Measurements from ENCODE around the gene ERAP2.

DNA sequence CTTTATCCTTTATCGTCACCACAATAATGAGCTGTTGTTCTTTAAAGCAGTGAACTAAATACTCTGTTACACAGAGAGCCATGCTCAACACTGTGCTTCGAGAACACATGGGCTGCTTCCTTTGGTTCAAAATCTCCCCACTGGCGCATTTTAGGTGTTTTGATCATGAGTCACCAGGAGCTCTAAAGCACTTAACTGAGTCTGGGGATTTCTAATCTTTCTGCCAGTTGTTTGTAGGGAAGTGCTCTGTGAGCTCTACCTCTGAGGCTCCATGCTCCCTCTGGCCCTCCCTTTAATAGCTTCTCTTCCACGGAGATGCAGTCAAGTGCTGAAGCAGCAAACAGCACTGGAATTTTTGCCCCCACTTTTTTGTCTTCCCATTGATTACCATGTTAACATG, 17.0 kb downstream of the ERAP2 start:
- TF ChIP-seq, protein P1, sequence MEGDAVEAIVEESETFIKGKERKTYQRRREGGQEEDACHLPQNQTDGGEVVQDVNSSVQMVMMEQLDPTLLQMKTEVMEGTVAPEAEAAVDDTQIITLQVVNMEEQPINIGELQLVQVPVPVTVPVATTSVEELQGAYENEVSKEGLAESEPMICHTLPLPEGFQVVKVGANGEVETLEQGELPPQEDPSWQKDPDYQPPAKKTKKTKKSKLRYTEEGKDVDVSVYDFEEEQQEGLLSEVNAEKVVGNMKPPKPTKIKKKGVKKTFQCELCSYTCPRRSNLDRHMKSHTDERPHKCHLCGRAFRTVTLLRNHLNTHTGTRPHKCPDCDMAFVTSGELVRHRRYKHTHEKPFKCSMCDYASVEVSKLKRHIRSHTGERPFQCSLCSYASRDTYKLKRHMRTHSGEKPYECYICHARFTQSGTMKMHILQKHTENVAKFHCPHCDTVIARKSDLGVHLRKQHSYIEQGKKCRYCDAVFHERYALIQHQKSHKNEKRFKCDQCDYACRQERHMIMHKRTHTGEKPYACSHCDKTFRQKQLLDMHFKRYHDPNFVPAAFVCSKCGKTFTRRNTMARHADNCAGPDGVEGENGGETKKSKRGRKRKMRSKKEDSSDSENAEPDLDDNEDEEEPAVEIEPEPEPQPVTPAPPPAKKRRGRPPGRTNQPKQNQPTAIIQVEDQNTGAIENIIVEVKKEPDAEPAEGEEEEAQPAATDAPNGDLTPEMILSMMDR (IDR thresholded peaks at IDR 0.05; ENCODE audit: low read length) = no peak
- no peak for TF ChIP-seq EZH2 (optimal IDR thresholded peaks at IDR 0.05; ENCODE audit: low read depth, low read length)
